ENCODE data around the gene KCNK4. TPM values are rescaled to one million over a fixed set of nuclear protein-coding genes. Genes with fewer than 3 reads are reported as not detected.

The KCNK4 gene
- 0.35 TPM in 1 of 2 replicates, not detected in the other for total RNA-seq

GRCh38 chr11:64291262-64291751, at the start of gene KCNK4:
KCNK4 (plus strand) TSS chr11:64291302; CDS start chr11:64293019, 1,717 bp downstream.

GRCh38 chr11:64246871-64247728, 44.0 kb upstream of the KCNK4 start, which contains the start of gene PPP1R14B:
PPP1R14B (minus strand) TSS chr11:64246943; CDS start chr11:64246673, 270 bp downstream.

GRCh38 chr11:64251016-64251752, 39.9 kb upstream of the KCNK4 start, which contains the start of gene PLCB3:
PLCB3 (plus strand) TSS chr11:64251530; CDS start chr11:64251650, 120 bp downstream.

GRCh38 chr11:64284048-64284961, 6.8 kb upstream of the KCNK4 start, which contains the start of gene BAD:
BAD (minus strand) TSS chr11:64284665; CDS start chr11:64284368, 297 bp downstream.

GRCh38 chr11:64284962-64285884, 5.9 kb upstream of the KCNK4 start, which contains the start of gene GPR137:
GPR137 (plus strand) TSS chr11:64285848; CDS start chr11:64286525, 677 bp downstream.

GRCh38 chr11:64299847-64300648, 8.9 kb downstream of the KCNK4 start, which contains the start of gene CATSPERZ:
CATSPERZ (plus strand) TSS chr11:64300358; CDS start chr11:64300411, 53 bp downstream.

GRCh38 chr11:64305075-64305690, 14.1 kb downstream of the KCNK4 start, which contains the start of gene ESRRA:
ESRRA (plus strand) TSS chr11:64305524; CDS start chr11:64307180, 1,656 bp downstream.

GRCh38 chr11:64317325-64317960, 26.3 kb downstream of the KCNK4 start, which contains the start of gene TRMT112:
TRMT112 (minus strand) TSS chr11:64317559; CDS start chr11:64317526, 33 bp downstream.

GRCh38 chr11:64317961-64318765, 27.1 kb downstream of the KCNK4 start, which contains the start of gene PRDX5:
PRDX5 (plus strand) TSS chr11:64318121; CDS start chr11:64318216, 95 bp downstream.

GRCh38 chr11:64339754-64340408, 48.8 kb downstream of the KCNK4 start, which contains the start of gene CCDC88B:
CCDC88B (plus strand) TSS chr11:64340204; CDS start chr11:64340267, 63 bp downstream.

Other genes starting within 250 kb of the KCNK4 start
- 9.5 and 11.9 TPM in 2 replicates for gene MACROD1, start 125.2 kb upstream of the KCNK4 start, total RNA-seq
- gene STIP1, start 105.1 kb upstream of the KCNK4 start, total RNA-seq = 162 and 197 TPM in 2 replicates
- 6.7 and 7.2 TPM in 2 replicates for gene FERMT3, start 84.6 kb upstream of the KCNK4 start, total RNA-seq
- gene TRPT1, start 65.1 kb upstream of the KCNK4 start, total RNA-seq = 53.6 and 65.7 TPM in 2 replicates
- 82.2 and 116 TPM in 2 replicates for gene NUDT22, start 65.0 kb upstream of the KCNK4 start, total RNA-seq
- gene DNAJC4, start 60.8 kb upstream of the KCNK4 start, total RNA-seq = 9.2 and 10.7 TPM in 2 replicates
- 25.0 and 29.7 TPM in 2 replicates for gene VEGFB, start 56.7 kb upstream of the KCNK4 start, total RNA-seq
- 89.9 and 101 TPM in 2 replicates for gene FKBP2, start 50.2 kb upstream of the KCNK4 start, total RNA-seq
- gene PPP1R14B, start 44.4 kb upstream of the KCNK4 start, total RNA-seq = 249 and 269 TPM in 2 replicates
- 39.7 and 44.1 TPM in 2 replicates for gene PLCB3, start 39.8 kb upstream of the KCNK4 start, total RNA-seq
- 77.8 and 124 TPM in 2 replicates for gene BAD, start 6.6 kb upstream of the KCNK4 start, total RNA-seq
- 9.9 and 23.9 TPM in 2 replicates for gene GPR137, start 5.5 kb upstream of the KCNK4 start, total RNA-seq
- gene CATSPERZ, start 9.1 kb downstream of the KCNK4 start, total RNA-seq = not detected in 2 replicates
- gene ESRRA, start 14.2 kb downstream of the KCNK4 start, total RNA-seq = 21.0 and 31.5 TPM in 2 replicates
- gene TRMT112, start 26.3 kb downstream of the KCNK4 start, total RNA-seq = 360 and 392 TPM in 2 replicates
- gene PRDX5, start 26.8 kb downstream of the KCNK4 start, total RNA-seq = 405 and 406 TPM in 2 replicates
- 1.2 and 5.5 TPM in 2 replicates for gene CCDC88B, start 48.9 kb downstream of the KCNK4 start, total RNA-seq
- gene RPS6KA4, start 67.9 kb downstream of the KCNK4 start, total RNA-seq = 60.1 and 60.8 TPM in 2 replicates